ENCODE measurements around the gene AGAP3. TPM values are rescaled to one million over a fixed set of nuclear protein-coding genes. Genes with fewer than 3 reads are reported as not detected.

Gene AGAP3
- total RNA-seq, 1 experiment from 2014 or later = 115 TPM

GRCh38 chr7:151119902-151120301 lies 33.6 kb downstream of the AGAP3 start:
- POLR2A ChIA-PET (ENCODE audit: low non-redundant PET) = no interaction called here
- Histone ChIP-seq H3K4me3 (ENCODE audit: low read depth, low read length, poor library complexity, severe bottlenecking) (no peak overlapping the region), H3K36me3 (ENCODE audit: insufficient read depth, low read length, poor library complexity, severe bottlenecking) (peaks cover 38% of the 10 kb centered on the region), H3K27ac (ENCODE audit: low read depth, low read length, poor library complexity, severe bottlenecking) (no peak overlapping the region), H3K9me3 (ENCODE audit: low read depth, low read length, poor library complexity, severe bottlenecking) (no peaks in the 10 kb centered on the region), H3K27me3 (replicated peaks; ENCODE audit: insufficient read depth, low read depth, low read length, poor library complexity) (no peaks in the 10 kb centered on the region), H3K4me1 (ENCODE audit: insufficient read depth, low read length, poor library complexity, severe bottlenecking) (peaks cover 10% of the 10 kb centered on the region)
- intact Hi-C loops (cut with micrococcal nuclease; ENCODE audit: unreplicated experiment) = loop anchor here (5.0 to 10.0 kb wide), 2 partner anchors 107 to 225 kb away; partner anchors contain the start of gene ABCF2
- no peak for DNase-seq (ENCODE audit: low spot score)
- BruUV-seq (replicated peaks) = no TSS peak
- CTCF ChIA-PET = interaction anchor here (0.6 kb wide), 1 partner anchor 683 kb away, joined by 3 read pairs; no protein-coding TSS in a partner anchor
- no peak for TF ChIP-seq CTCF (conservative IDR thresholded peaks at IDR 0.05; ENCODE audit: low read depth, low read length)
- no peak for TF ChIP-seq EZH2 (IDR thresholded peaks at IDR 0.05; ENCODE audit: borderline replicate concordance, low read depth, low read length, poor library complexity, severe bottlenecking)

- no peak for DNase-seq (ENCODE audit: low spot score)
- ChIA-PET POLR2A (ENCODE audit: low non-redundant PET) (no interaction called here), CTCF (no interaction called here)
- TF ChIP-seq CTCF (conservative IDR thresholded peaks at IDR 0.05; ENCODE audit: low read depth, low read length) = no peak
- no peak for TF ChIP-seq EZH2 (IDR thresholded peaks at IDR 0.05; ENCODE audit: borderline replicate concordance, low read depth, low read length, poor library complexity, severe bottlenecking)
- H3K4me1 ChIP-seq (ENCODE audit: insufficient read depth, low read length, poor library complexity, severe bottlenecking) = peaks cover 14% of the 10 kb centered on the region
- H3K27me3 ChIP-seq (replicated peaks; ENCODE audit: insufficient read depth, low read depth, low read length, poor library complexity) = no peaks in the 10 kb centered on the region
- no peak overlapping the region for H3K4me3 ChIP-seq (ENCODE audit: low read depth, low read length, poor library complexity, severe bottlenecking)
- peaks cover 38% of the 10 kb centered on the region for H3K36me3 ChIP-seq (ENCODE audit: insufficient read depth, low read length, poor library complexity, severe bottlenecking)
- intact Hi-C loops (cut with micrococcal nuclease; ENCODE audit: unreplicated experiment) = loop anchor here (5.0 kb wide), 1 partner anchor 106 kb away; the partner anchor contains the start of gene ABCF2
- BruUV-seq (replicated peaks) = no TSS peak
- H3K9me3 ChIP-seq (ENCODE audit: low read depth, low read length, poor library complexity, severe bottlenecking) = no peaks in the 10 kb centered on the region
- H3K27ac ChIP-seq (ENCODE audit: low read depth, low read length, poor library complexity, severe bottlenecking) = no peak overlapping the region
Observed at GRCh38 chr7:151120896-151121295, 34.6 kb downstream of the AGAP3 start.

DNA sequence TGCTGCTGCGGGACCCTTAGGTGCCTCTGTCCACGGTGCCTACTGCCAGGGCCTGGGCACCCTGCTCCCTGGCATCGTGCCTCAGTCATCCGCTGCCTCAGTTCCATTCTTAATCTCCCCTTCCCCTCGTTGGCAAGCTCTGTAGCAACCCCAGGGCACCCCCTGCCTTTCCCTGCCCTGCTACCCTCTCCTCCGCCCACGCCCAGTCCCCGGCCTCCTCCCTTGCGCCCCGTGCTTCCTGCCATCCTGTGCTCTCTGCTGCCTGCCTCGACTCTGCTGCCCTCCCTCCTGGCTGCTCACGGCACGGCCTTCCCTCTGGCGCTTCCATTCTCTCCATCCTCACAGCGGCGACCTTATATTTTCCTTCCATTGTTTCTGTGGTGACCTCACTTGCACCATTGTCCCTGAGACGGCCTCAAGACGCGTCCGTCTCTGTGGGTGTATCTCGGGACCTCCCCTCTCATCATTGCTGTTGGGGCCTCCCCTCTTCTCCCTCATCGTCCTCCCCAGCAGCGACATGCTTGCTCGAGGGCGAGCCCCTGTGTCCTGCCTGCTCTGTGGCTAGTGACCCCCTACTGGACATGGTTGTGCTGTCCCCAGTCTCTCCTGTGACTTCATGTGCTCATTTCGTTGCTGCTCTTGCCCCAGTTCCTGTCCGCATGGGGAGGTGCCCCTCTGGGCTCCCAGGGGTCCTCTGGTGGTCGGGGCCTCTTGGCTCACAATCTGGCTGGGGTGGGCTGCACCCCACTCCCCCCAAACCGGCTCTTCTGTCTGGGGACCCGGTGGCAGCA lies 35.3 kb downstream of the AGAP3 start:
- ChIA-PET POLR2A (ENCODE audit: low non-redundant PET) (no interaction called here), CTCF (no interaction called here)
- no peaks in the 10 kb centered on the region for H3K9me3 ChIP-seq (ENCODE audit: low read depth, low read length, poor library complexity, severe bottlenecking)
- H3K4me3 ChIP-seq (ENCODE audit: low read depth, low read length, poor library complexity, severe bottlenecking) = no peak overlapping the region
- H3K4me1 ChIP-seq (ENCODE audit: insufficient read depth, low read length, poor library complexity, severe bottlenecking) = peaks cover 11% of the 10 kb centered on the region
- peaks cover 38% of the 10 kb centered on the region for H3K36me3 ChIP-seq (ENCODE audit: insufficient read depth, low read length, poor library complexity, severe bottlenecking)
- no TSS peak for BruUV-seq (replicated peaks)
- H3K27me3 ChIP-seq (replicated peaks; ENCODE audit: insufficient read depth, low read depth, low read length, poor library complexity) = no peaks in the 10 kb centered on the region
- no peak for TF ChIP-seq CTCF (conservative IDR thresholded peaks at IDR 0.05; ENCODE audit: low read depth, low read length)
- TF ChIP-seq EZH2 (IDR thresholded peaks at IDR 0.05; ENCODE audit: borderline replicate concordance, low read depth, low read length, poor library complexity, severe bottlenecking) = no peak
- H3K27ac ChIP-seq (ENCODE audit: low read depth, low read length, poor library complexity, severe bottlenecking) = no peak overlapping the region
- intact Hi-C loops (cut with micrococcal nuclease; ENCODE audit: unreplicated experiment) = loop anchor here (5.0 kb wide), 1 partner anchor 106 kb away; the partner anchor contains the start of gene ABCF2
- DNase-seq (ENCODE audit: low spot score) = no peak
